ENCODE measurements around the gene FHAD1.
A peak's percentile ranks its signal among the peaks of the same experiment; 100 is the strongest.

The FHAD1 gene

DNA sequence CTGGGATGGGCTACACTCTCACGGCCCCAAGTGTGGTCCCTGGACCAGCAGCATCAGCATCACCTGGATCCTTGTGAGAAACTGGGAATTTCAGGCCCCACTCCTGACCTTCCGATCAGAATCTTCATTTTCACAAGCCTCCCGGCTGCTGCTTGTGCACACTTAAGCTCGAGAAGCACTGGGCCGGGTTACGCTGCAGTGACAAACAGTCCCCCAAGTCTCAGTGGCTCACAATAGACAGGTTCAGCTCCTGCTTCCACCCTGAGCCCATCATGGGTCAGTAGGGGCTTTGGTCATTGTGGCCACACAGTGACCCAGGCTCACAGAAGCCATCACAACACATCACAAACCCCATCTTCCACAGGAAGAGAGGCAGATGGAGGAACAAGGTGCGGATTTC lies 63.5 kb downstream of the FHAD1 start:
- no peak for DNase-seq

DNA sequence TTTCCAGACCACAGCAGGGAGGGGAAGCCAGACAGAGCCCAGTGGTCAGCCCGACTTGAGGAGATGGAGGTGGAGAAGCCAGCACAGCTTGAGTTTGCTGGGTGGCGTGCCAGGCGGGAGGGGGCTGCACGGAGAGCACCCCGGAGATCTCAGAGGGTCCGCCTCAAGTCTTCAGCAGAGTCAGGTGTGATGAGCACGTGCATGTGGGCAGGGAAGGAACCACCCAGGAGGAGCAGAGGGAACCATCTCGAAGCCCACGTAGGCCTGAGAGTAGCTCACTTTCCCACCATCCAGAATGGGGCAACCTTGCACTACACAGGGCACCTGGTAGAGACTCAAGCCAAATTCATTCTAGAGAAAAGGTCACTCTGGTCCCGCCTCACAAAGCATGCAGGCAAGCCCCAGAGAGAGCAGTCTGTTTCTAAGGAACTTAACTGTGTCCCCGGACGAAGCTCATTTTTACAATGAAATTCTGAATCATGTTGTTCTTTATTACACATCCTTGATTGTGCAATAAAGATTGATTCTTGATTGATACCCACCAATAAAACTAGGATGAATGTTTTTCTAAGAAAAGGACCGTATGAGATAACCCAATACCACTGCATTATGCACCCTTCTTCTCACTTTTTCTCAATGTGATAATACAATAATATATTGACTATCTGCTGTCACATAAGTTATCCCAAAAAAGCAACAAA lies 64.2 kb downstream of the FHAD1 start:
- no peak for DNase-seq

DNA sequence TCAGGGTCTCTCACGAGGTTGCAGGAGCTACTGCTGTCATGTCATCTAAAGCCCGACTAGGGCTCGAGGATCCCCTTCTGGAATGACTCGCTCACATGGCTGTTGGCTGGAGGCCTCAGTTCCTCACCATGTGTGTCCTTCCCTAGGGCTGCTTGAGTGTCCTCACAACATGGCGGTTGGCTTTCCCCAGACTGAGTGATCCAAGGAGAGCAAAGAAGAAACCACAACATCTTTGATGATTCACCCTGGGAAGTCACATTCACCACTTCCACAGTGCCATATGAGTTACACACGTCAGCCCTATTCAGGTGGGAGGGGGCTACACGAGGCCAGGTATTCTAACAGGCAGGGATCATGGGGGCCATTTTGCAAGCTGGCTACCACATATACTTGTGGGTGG lies 64.9 kb downstream of the FHAD1 start:
- DNase-seq: no peak

DNA sequence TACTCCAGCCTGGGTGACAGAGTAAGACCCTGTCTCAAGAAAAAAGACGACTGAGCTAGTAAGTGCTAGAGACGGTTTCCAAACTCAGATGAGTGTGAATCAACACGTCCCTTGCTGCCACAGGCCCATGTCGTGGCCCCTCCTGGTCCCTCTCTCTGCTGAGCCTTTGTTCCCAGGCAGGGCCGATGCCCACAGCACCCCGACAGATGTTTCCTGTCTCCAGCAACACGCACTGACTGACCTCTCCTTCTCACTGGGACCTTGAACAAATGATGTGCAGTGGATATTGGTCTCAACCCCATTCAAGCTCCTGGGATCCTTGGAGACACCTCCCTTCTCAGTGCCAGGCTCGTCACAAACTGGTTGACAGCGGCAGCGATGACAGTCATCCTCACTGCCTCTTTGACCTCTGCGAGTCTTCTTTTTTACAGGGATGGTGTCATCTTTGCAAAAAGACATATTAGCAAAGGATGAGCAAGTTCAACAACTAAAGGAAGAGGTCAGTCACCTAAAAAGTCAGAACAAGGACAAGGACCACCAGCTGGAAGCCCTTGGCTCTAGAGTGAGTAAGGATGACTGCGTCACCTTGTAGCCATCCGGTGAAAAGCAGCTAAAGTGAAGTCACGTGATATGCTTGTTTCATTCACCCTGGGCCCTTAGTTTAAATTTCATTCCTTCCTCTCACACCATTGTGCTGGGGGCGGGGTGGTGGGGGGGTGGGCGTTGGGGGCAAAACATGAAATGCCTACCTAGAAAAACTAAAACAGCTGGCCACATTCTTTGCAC lies 65.8 kb downstream of the FHAD1 start:
- DNase-seq: no peak

DNA sequence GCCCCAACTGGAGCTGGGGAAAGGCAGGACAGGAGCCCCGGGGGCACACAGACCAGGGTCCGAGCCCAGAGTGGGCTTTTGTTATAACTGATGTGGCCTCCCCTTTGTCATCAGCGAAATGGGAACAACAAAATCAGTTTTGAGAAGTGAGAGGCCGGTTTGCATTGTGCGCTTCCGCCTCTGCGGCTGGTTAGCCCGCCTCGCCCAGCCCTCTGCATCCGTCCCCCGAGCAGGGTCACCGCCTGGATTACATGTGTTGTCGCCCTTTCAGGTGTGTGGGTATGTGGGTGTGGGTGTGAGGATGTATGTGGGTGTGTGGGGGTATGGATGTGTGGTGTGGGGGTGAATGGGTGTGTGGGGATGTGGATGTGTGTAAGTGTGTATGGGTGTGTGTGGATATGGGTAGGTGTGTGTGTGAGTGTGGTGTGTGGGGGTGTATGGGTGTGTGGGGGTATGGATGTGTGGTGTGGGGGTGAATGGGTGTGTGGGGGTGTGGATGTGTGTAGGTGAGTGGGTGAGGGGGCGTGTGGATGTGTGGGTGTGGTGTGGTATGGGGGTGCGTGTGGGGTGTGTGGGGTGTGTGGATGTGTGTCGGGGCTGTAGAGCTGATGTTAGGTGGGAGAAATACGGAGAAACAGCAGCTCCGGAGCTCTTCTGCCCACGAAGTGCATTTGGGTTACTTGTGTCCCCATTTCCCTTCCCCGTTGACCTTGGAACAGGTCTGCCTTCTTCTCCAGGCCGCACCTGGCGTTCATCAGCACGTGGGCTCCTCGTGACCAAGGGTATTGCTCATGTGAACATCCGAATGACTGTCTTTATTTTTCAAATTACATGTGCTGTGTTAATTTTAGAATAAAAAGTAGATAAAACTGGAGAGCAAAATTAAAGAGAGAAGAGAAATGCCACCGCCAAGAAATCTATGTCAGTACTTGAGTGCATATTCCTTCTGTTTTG lies 67.6 kb downstream of the FHAD1 start:
- no peak for DNase-seq

DNA sequence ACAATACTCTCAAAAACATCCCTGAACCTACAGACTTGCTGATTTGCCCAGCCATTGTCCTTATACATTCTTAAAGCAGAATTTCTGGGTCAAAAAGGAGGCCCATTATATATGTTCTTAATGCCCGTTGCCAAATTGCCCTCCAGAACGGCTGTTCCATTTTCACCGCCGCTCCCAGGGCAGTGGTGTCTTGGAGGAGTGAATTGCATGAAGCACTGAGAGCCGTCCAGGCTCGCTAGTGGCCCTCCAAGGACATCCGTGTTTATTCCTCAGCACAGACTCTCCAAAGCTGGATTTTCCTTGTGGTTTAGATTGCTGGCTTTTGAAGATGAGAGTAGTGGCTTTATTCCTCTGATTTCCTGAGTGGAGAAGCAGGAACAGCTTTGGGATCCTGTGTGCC lies 68.8 kb downstream of the FHAD1 start:
- no peak for DNase-seq

DNA sequence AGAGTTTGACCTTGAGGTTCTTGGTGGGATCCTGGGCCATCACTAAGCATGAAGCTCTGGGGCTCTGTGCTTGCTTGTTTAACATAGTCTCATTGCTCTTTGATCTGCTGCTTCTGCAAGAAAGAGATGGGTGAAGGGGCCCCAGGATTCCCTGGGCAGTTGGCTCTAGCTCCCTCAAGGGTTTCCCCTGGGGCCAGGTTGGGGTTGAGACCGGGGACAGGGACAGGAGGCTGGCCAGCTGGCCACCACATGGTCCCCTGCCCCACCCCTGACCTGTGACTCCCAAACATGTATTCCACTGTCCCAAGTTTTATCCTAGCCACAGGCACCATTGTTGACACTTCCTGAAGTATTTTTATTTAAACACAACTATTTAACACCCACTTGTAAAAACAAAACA lies 69.5 kb downstream of the FHAD1 start:
- no peak for DNase-seq

DNA sequence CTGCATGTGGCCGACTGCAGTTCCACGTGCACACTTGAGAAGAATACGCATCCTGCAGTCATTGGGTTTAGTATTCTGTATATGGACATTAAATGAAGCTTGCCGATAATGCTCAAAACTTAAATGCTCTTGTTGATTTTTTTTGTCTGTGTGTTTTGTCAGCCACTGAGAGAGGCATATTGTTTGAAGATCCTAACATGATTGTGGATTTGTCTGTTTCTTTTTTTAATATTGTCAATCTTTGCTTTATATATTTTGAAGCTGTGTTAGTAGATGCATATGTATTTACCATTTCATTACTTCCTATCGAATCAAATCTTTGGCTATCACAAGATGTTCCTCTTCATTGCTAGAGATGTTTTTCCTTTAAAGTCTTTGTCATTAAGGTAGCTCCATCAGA lies 73.2 kb downstream of the FHAD1 start:
- DNase-seq: no peak

DNA sequence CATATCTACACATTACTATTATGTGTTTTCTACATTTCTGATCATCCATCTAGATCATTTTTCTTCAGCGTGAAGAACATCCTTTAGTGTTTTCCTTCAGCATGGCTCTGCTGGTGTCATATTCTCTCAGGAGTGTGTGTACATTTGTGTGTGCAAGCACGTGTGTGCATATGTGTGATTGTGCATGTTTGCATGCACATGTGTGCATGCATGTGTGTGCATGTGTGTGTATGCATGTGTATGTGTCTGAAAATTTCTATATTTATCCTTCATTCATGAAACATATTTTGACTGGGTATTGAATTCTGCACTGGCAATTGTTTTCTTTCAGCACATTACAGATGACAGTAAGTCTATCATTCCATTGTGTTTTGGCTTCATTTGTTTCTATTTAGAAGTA lies 74.6 kb downstream of the FHAD1 start:
- DNase-seq: no peak

DNA sequence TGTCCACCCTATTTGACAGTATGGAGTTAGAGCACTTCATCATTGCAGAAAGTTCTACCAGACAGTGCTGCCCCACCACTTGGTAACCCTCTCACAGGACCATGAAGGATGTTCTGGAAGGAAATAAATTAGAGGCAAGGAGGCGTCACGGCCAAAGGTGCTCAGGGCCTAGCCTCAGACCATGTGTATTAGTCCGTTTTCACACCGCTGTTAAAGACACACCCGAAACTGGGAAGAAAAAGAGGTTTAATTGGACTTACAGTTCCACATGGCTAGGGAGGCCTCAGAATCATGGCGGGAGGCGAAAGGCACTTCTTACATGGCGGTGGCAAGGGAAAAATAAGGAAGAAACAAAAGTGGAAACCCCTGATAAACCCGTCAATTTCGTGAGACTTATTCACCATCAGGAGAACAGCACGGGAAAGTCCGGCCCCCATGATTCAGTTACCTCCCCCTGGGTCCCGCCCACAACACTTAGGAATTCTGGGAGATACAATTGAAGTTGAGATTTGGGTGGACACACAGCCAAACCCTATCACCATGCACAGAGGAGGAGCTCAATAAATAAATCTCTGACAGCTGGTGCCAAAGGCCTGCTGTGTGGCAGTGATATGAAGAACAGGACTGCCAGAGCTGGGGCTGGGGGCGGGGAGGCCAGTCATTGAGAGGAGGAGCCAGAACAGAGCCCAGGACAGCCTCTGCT lies 75.8 kb downstream of the FHAD1 start:
- no peak for DNase-seq

DNA sequence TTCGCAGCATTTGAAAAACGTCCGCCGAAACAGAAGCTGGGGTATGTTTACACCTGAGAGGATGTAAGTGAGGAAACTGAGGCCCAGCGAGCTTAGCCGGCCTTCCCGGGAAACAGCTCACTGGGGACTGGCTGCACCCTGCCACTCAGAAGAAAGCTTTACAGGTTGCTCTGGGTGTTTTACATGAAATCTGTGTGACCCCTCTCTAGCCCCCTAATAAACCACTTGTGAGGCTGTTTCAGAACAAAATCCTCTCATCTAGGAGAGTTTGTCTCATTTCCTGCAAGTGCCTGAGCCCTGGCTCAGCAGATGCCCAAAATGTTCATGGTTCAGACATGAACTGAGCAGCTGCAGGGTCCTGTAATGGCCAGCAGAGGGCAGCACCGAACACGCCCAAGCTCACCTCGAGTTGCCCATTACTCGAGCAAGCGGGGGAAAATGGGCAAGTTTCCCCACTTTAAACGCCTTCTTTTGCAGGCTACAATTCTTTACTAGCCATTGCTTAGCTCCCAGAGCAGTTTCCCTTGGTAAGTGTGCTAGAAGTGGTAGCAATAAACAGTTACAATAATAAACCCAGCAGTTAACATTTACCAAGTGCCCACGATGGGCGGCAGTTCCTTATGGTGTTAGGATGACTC lies 76.4 kb downstream of the FHAD1 start:
- DNase-seq: peak; percentile 27

DNA sequence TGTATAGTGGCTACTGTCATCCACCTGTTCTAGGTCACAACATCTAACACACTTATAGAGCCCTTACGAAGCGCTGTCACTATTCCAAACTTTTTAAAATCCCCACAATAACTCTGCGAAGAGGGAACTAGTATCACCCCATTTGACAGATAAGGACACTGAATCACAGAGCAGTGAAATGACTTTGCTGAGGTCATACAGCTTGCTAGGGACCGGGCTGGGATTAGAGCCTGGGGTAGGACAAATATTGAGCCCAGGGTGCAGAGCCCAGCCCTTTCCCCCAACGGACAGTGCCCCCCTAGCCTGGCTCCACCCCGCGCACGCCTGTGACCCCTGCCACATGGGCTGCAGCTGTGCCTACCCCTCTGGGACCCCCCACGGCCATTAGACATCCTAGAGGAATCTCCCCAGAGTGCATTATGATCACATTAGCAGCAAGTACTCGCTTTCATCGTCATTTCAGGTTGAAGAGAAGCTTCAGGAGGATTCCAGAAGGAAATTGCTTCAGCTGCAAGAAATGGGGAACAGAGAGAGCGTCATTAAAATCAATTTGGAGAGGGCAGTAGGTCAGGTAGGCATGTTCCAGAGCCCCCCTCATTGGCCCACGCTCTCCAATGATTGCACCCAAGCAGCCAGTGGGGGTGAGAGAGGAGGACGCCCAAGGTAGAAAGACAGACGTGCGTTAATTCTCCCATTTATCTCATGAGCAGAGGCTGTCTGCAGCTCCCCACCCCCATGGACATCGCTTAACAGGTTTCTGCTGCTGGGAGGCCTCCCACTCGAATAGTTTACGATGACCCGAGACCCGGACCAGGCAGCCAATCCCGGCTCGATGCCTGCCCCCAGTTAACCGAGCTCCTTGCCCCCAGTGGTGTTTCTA lies 77.2 kb downstream of the FHAD1 start:
- DNase-seq: no peak

DNA sequence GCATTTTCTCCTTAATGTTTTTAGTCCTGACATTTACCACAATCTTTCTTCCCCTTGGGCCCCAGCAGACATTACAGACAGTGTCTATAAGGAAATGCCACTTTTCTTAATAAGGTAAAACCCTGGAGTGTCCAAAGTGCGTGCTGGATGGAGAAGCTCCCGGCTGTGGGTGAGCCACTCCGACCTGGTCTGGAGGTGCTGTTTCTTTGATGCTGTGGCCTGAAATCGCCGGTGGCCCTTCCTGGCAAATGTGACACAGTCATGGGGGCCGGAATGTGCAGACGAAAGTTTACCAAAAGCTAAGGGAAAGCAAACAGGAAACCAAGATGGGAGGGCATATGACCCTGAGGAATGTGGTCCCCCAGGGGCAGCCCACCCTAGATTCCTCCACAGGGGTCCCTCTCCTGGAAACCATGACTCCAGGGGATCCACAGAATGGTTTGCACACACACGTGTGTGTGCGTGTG lies 77.9 kb downstream of the FHAD1 start:
- DNase-seq: no peak

DNA sequence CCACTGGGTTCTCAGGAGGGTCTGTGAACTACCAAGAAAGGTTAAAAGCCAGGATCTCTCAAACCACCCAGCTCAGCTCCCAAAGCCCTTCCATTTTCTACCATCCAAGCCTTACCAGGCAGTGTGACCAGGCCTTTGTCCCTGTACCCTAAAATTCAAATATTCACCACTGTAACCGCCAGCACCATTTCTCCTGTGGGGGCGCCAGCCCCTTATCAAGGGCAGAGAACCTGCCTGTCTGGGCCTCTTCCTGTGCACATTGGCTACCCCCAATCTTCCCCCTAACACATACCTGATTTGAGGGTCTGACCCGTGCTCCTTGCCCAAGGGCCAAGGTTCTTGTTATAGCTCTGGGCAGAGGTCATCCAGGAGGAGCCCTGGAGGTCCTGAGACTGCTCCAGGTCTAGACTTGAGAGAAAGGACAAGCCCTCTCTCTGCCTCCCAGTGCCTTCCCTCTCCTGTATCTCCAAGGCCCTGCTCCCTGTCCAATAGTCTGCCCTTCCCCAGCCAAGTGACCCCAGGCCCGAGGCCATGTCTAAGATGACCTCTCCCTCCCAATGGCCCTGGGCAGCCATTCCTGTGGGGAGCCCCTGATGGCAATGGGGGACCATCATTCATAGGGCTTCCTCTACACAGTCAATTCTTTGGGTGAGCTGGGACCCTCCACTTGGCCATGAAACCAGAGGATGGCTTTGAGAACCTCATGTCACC lies 78.5 kb downstream of the FHAD1 start:
- no peak for DNase-seq

DNA sequence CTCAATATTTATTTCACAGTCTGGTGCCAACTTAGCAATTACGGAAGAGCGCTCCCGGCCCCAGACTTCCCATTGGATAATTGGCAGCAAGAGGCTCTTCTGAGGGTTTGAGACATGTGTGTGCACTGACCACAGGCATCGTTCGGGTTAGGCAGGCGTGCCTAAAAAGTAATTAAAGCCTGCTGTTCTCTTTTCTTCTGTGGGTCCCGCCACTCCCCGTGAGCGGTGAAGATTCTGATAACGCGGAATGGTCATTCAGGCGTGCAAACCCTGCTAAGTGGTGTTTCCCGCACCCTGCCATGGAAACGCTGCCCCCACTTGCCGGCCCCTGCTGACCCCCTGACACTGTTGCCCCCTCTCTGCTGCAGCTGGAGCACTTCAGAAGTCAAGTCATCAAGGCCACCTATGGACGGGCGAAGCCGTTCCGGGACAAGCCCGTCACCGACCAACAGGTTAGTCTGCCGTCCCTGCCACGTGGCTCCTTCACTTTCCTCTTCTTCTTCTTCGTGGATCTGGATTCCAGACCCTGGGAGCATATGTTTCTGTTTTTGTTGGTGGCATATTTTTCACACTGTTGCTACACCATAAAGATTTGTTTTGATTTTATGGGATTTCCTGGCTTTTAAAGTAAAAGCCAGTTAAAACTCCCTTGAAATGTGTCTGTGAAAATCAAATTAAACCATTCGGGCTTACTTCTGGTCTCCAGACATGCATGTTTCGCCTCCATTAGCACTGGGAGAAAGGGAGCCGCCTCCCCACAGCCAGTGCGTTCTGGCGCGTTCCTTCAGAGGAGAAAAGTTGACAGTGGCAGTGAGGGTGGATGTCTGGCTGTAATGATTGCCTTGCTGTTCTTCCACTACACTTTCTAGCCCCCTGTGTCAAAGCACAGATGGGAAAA lies 79.9 kb downstream of the FHAD1 start:
- DNase-seq: no peak

DNA sequence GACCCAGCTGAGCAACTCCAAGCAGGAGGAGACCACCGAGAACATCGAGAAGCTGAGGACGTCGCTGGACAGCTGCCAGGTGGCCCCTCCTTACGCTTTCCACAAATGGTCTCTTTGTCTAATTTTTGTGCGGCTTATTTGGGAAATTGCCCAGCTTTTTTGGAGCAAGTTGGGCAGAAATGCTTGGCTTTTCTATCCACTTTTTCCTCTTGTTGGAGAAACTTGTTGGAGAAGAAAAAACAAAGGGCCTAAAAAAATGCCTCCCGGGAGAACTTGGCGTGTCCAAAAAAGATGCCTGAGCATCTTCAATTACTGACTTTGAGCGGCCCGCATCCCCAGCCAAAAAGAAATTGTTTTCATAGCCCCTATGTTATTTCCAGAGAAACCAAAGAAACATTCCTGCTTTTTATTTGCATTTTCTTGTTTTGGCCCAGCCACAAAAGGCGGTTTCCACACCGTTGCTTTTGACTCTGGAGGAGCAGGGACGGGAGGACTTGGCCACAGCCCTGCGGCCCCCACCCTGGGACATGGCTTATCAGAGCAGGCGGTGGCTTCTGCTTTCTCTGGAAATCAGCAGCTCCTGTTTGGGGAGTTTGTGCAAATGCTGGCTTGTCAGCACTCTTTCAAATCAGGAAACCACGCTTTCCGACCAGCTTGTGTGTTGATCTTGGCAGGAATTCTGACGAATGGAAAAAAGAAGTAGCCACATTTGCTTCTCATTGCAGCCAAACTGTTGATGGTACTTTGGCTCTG lies 81.5 kb downstream of the FHAD1 start:
- no peak for DNase-seq

DNA sequence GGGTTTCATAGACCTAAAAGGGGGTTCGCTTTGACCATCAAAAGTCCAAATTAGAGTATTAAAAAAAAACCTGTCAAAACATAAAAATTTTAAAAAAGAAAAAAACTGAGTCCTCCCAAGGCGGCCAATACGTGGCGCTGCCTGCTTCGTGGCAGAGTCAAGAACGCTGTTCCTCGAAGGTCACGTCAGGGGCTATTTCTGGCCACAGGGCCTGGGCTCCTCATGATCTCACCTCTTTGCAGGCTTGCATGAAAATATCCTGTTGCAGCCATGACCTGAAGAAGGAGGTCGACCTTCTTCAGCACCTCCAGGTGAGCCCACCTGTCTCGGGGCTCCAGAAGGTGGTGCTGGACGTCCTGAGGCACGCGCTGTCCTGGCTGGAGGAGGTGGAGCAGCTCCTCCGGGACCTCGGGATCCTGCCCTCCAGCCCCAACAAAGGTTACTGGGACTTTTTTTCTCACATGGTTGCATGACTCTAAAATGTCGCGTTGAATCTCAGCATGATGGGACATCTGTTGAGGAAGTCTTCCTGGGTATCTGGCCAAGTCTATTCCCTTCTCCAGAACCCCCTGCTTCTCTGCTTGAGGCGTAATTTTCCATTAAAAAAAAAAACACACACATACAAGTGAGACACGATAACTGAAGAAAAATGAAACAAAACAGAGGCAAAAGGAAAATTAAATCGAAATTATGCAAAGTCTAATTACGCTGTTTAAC lies 82.2 kb downstream of the FHAD1 start:
- no peak for DNase-seq

DNA sequence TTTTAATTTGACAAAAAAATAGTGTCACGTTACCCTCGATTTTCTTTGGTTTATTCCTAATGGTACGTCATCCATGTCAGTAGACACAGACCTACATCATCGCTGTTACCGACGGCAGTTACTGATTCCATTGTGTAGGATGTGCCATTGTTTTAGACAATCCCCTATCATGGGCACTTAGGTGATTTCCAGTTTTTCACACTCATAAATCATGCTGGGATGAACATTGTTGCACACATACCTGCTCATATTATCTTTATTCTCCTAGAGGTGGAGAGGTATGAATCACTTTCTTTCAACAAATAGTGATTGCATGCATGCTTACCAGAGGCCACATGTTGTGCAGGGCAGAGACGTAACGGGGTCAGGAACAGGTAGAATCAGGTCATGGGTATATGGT lies 83.0 kb downstream of the FHAD1 start:
- no peak for DNase-seq

All from KG1 (cell line).